GM23248 (cell line): Measurements from ENCODE around the gene ZNF724. TPM values are rescaled to one million over a fixed set of nuclear protein-coding genes. Genes with fewer than 3 reads are reported as not detected.
"Not testable (repeated sequence)": the region's sequence is repeated elsewhere in the genome, so short reads cannot be mapped to it uniquely, and the experiment has no call there.

Experiments used
- DNase-seq: peaks from one replicate; pipeline ENCODE4 v3.0.0-alpha.2; 2015
- H2AFZ ChIP-seq: fragments of 200-600 bp; sonication (generic); 2 replicates; pipeline ENCODE4 v1.6.1; 2016; ENCODE audit warnings: antibody characterized with exemption
- H3F3A ChIP-seq: fragments of 200-600 bp; sonication (generic); 2 replicates; pipeline ENCODE4 v1.6.1; 2016; ENCODE audit warnings: mild to moderate bottlenecking, antibody characterized with exemption, mixed run types; ENCODE audit not compliant: insufficient read depth
- H3K27ac ChIP-seq: fragments of 200-600 bp; sonication (generic); 2 replicates; pipeline ENCODE4 v1.5.1; 2016; ENCODE audit warnings: mild to moderate bottlenecking
- H3K27me3 ChIP-seq: fragments of 200-600 bp; sonication (generic); replicated peaks from 2 replicates; pipeline ENCODE4 v1.6.1; 2016; ENCODE audit warnings: mild to moderate bottlenecking; ENCODE audit not compliant: insufficient read depth
- H3K36me3 ChIP-seq: fragments of 200-600 bp; sonication (generic); 2 replicates; pipeline ENCODE4 v1.6.1; 2016; ENCODE audit warnings: low read depth, mild to moderate bottlenecking
- H3K4me1 ChIP-seq: fragments of 200-600 bp; sonication (generic); 2 replicates; pipeline ENCODE4 v1.6.1; 2016; ENCODE audit warnings: mild to moderate bottlenecking; ENCODE audit not compliant: insufficient read depth
- H3K4me2 ChIP-seq: fragments of 200-600 bp; sonication (generic); one replicate; pipeline ENCODE4 v1.6.1; 2016; ENCODE audit warnings: mild to moderate bottlenecking; ENCODE audit not compliant: unreplicated experiment
- H3K4me3 ChIP-seq: fragments of 200-600 bp; sonication (generic); 2 replicates; pipeline ENCODE4 v1.5.1; 2016; ENCODE audit warnings: mild to moderate bottlenecking
- H3K79me2 ChIP-seq: fragments of 200-600 bp; sonication (generic); 2 replicates; pipeline ENCODE4 v1.6.1; 2016; ENCODE audit warnings: mild to moderate bottlenecking; ENCODE audit not compliant: insufficient read depth
- H3K9ac ChIP-seq: fragments of 200-600 bp; sonication (generic); 2 replicates; pipeline ENCODE4 v1.6.1; 2016; ENCODE audit warnings: mild to moderate bottlenecking
- H3K9me2 ChIP-seq: fragments of 200-600 bp; sonication (generic); 2 replicates; pipeline ENCODE4 v1.6.1; 2016; ENCODE audit warnings: mixed run types, mild to moderate bottlenecking, moderate library complexity; ENCODE audit not compliant: insufficient read depth
- H3K9me3 ChIP-seq: fragments of 200-600 bp; sonication (generic); one replicate; pipeline ENCODE4 v1.6.1; 2017; ENCODE audit warnings: low read depth
- H4K20me1 ChIP-seq: fragments of 200-600 bp; sonication (generic); 2 replicates; pipeline ENCODE4 v1.6.0; 2016; ENCODE audit not compliant: insufficient read depth
- EZH2 ChIP-seq: fragments of 200-600 bp; sonication (generic); IDR thresholded peaks from 2 replicates; pipeline ENCODE4 v1.6.1; 2018; ENCODE audit warnings: antibody characterized with exemption, mild to moderate bottlenecking; ENCODE audit not compliant: insufficient read depth, poor library complexity, severe bottlenecking
- EZH2phosphoT487 ChIP-seq: fragments of 200-600 bp; sonication (generic); IDR thresholded peaks from 2 replicates; pipeline ENCODE4 v1.6.1; 2018; ENCODE audit warnings: antibody characterized with exemption, moderate library complexity, mild to moderate bottlenecking, low read depth; ENCODE audit not compliant: insufficient read depth
- WGBS, 2 experiments: methylation state at CpG; one replicate each; pipeline ENCODE4 v1.1.6; 2015 to 2017; ENCODE audit warnings: low lambda C conversion rate in 2 of 2, low coverage in 1 of 2; ENCODE audit errors: missing lambda C conversion rate in 2 of 2; 5-methylcytosine and 5-hydroxymethylcytosine counted together
- in situ Hi-C: fragments of 300-500 bp; cut with MboI; formaldehyde crosslinking; loops from 2 replicates; pipeline ENCODE4 v1.15.0; 2020
- polyA plus RNA-seq: library from polyadenylated mRNA; unstranded; fragments of >200 nt; fragmentation: Nextera tagmentation; extraction: Ambion mirVana; gene quantifications from 2 replicates; pipeline ENCODE4 v1.2.1, GENCODE V29; 2016
- total RNA-seq: library from RNA; depleted of rRNA; stranded (reverse); fragments of >200 nt; shearing (Covaris generic); gene quantifications from 2 replicates; pipeline ENCODE4 v1.2.3, GENCODE V29; 2014; rRNA removed

Gene ZNF724
- total RNA-seq (0.76 and 4.3 TPM in 2 replicates), polyA plus RNA-seq (1.3 and 1.9 TPM in 2 replicates)

DNA sequence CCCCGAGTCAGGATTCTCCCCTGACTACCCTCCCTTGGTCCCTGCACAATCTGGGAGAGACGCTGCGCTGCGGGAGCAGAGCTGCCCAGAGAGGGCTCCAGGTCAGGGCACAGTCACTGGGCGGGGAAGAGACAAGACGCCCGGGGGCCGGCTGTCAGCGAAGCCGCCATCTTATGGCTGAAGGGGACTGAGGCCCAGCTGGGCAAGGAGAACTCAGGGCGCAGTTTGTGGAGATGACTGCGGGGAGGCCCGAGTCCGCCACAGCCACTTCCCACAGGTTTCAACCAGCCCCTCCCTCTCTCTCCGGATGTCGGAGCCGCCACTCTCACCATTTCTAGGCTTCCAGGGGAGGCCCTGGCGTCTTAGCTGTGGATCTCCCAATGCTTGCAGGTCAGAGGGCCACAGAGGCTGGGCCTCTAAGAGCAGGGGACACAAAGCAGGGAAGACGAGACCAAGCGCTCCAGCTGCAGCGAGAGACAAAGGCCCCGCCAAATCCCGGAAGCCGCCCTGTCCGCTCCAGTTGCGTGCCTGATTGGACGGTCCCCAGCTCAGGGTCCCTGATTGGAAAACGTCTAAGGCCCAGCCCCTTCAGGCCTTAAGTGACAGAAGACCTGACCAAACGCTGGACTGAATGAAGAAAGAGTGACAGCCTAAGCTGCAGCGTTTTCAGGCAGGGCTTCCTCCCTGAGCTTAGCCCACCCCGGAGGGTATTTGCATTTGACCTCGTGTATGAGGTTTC is at the start of gene ZNF724:
ZNF724 (minus strand) TSS at position 484 of the 739 bp plus-strand sequence; CDS start at position 332, 152 bp downstream.
- H3K79me2 ChIP-seq: peaks cover 20% of the 10 kb centered on the region
- WGBS, 2 experiments: 0 to 2% methylated on average over 30 to 32 of the region's 32 CpGs
- H3K9me2 ChIP-seq: no peaks in the 10 kb centered on the region
- peak within 1 kb of the TSS; percentile 87 for H2AFZ ChIP-seq
- H4K20me1 ChIP-seq: no peaks in the 10 kb centered on the region
- peak within 1 kb of the TSS; percentile 81 for H3K9ac ChIP-seq
- H3K4me2 ChIP-seq: peak within 1 kb of the TSS; percentile 78
- peak; percentile 98 for DNase-seq
- no peaks in the 10 kb centered on the region for H3K4me1 ChIP-seq
- no peaks in the 10 kb centered on the region for H3F3A ChIP-seq
- no peak for TF ChIP-seq EZH2phosphoT487
- TF ChIP-seq EZH2: no peak
- H3K27ac ChIP-seq: peak within 1 kb of the TSS; percentile 69
- H3K9me3 ChIP-seq: no peaks in the 10 kb centered on the region
- in situ Hi-C loops: no loop called here
- H3K4me3 ChIP-seq: peak within 1 kb of the TSS; percentile 79
- no peaks in the 10 kb centered on the region for H3K27me3 ChIP-seq
- no peaks in the 10 kb centered on the region for H3K36me3 ChIP-seq

DNA sequence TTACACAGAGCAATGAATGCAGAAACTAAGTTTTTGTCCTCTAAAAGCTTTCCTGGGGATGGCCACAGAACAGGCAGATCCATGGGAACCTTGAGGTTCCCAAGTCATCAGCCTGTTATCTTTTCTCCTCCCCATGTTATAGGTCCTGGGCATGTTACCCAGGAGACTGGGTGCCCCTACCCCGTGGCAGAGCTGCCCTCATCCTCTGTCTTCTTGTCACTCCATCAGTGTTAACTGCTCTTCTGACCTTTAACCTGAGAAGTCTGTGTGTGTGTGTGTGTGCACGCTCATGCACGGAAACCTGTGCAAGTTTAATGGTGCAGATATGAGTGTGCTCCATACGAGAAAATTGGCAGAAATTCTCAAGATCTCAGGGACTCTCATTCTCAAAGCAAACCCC is 43.9 kb upstream of the ZNF724 start:
- Histone ChIP-seq H3K4me2 (no peak overlapping the region), H3K27ac (no peak overlapping the region), H3K9me3 (no peaks in the 10 kb centered on the region), H3K79me2 (no peaks in the 10 kb centered on the region), H3F3A (no peaks in the 10 kb centered on the region), H3K36me3 (no peaks in the 10 kb centered on the region), H3K4me3 (no peak overlapping the region), H3K4me1 (no peaks in the 10 kb centered on the region), H4K20me1 (no peaks in the 10 kb centered on the region), H3K27me3 (no peaks in the 10 kb centered on the region), H3K9me2 (no peaks in the 10 kb centered on the region), H3K9ac (no peak overlapping the region), H2AFZ (no peak overlapping the region)
- WGBS, 2 experiments: 36 to 44% methylated on average over 4 of the region's 4 CpGs
- TF ChIP-seq EZH2phosphoT487 (no peak), EZH2 (no peak)
- DNase-seq: no peak
- in situ Hi-C loops: no loop called here

DNA sequence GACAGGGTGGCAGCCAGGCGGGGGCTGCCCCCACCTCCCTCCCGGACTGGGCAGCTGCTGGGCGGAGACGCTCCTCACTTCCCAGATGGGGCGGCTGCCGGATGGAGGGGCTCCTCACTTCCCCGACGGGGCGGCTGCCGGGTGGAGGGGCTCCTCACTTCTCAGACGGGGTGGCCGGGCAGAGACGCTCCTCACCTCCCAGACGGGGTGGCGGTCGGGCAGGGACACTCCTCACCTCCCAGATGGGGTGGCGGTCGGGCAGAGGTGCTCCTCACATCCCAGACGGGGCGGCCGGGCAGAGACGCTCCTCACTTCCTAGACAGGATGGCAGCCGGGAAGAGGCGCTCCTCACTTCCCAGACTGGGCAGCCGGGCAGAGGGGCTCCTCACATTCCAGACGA is 39.8 kb upstream of the ZNF724 start:
- H3K79me2 ChIP-seq, H3K4me3 ChIP-seq, H3K4me2 ChIP-seq, in situ Hi-C loops, H3K36me3 ChIP-seq, H4K20me1 ChIP-seq, DNase-seq, H3K27me3 ChIP-seq, H2AFZ ChIP-seq, H3K4me1 ChIP-seq, H3K9ac ChIP-seq, H3K9me3 ChIP-seq, H3K9me2 ChIP-seq, H3F3A ChIP-seq, H3K27ac ChIP-seq: not testable (repeated sequence)
- 80 to 92% methylated on average over 13 to 26 of the region's 26 CpGs for WGBS, 2 experiments

DNA sequence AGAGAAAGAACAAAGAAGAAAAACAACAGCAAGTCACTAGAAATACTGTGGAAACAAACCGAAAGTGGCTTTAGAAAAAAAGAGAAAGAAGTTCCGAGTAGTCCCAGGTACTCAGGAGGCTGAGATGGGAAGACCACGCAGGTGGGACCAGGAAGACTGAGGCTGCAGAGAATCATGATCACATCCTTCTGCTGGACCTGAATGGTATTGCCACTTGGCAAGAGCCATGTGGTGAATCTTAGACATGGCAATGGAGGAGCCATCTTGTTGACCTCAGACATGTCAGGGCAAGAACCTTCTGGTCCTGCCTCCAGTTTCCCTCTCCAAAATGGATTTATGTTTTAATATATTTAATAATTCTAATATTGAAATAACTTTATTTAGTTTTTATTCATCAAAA is 37.4 kb upstream of the ZNF724 start:
- Histone ChIP-seq H3K9ac (no peak overlapping the region), H4K20me1 (no peaks in the 10 kb centered on the region), H3K4me2 (no peak overlapping the region), H3K36me3 (no peaks in the 10 kb centered on the region), H3K27ac (no peak overlapping the region), H3K9me3 (no peaks in the 10 kb centered on the region), H3K4me3 (no peak overlapping the region), H3F3A (no peaks in the 10 kb centered on the region), H3K4me1 (no peaks in the 10 kb centered on the region), H3K79me2 (no peaks in the 10 kb centered on the region), H3K27me3 (no peaks in the 10 kb centered on the region), H3K9me2 (no peaks in the 10 kb centered on the region), H2AFZ (no peak overlapping the region)
- 42 to 54% methylated on average over 3 of the region's 3 CpGs for WGBS, 2 experiments
- no peak for DNase-seq
- in situ Hi-C loops: no loop called here
- TF ChIP-seq EZH2: no peak
- no peak for TF ChIP-seq EZH2phosphoT487
